ENCODE measurements around the gene GNB5. TPM values are rescaled to one million over a fixed set of nuclear protein-coding genes. Genes with fewer than 3 reads are reported as not detected.
"Not testable (repeated sequence)": the region's sequence is repeated elsewhere in the genome, so short reads cannot be mapped to it uniquely, and the experiment has no call there.

GNB5 gene
- total and polyA plus RNA-seq, 10 donors = 18.6 to 43.2 (median 30.3) TPM

DNA sequence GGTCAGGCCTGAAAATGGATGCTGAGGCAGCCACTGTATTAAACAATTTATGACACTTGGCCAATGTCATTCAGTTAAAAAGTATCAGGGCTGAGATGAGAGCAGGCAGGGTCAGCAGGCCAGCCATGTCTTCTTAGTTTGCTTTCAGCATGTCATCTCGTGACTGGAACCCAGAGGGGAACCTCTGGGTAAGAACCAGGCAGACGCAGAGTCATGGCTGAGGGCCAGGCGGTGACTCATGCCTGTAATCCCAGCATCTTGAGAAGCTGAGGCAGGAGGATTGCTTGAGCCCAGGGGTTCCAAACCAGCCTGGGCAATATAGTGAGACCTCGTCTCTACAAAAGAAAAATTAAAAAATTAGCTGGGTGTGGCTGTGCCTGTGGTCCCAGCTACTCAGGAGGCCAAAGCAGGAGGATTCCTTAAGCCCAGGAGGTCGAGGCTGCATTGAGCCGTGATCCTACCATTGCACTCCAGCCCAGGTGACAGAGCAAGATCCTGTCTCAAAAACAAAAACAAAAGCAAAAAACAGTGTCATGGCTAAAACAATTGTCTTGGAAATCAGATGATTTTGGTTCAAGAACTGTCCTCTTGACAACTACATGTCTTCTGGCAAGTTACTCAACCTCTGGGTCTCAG, 90.3 kb downstream of the GNB5 start:
- WGBS, 5 donors = 64 to 76% (median 73%) methylated on average over 6 of the region's 6 CpGs
- intact Hi-C loops (cut with DNase I; ENCODE audit: low total_unique reads) = no loop called here
- Histone ChIP-seq H3K36me3 (no peaks in the 10 kb centered on the region), H3K4me1 (peaks cover 0 to 38% (median 5%) of the 10 kb centered on the region in 6 donors), H3K4me3 (no peak overlapping the region), H3K9me3 (no peaks in the 10 kb centered on the region), H3K27ac (no peak overlapping the region), H3K27me3 (replicated peaks in 1 of 7) (no peaks in the 10 kb centered on the region)
- peak; percentile 82 for DNase-seq
- TF ChIP-seq POLR2A (IDR thresholded peaks at IDR 0.05) = no peak
- no peak for TF ChIP-seq CTCF (IDR thresholded peaks at IDR 0.05 in 8 of 11, conservative IDR thresholded peaks at IDR 0.05 in 3 of 11)
- TF ChIP-seq POLR2AphosphoS5 (IDR thresholded peaks at IDR 0.05) = peak in 1 of 3 donors; percentile 55

DNA sequence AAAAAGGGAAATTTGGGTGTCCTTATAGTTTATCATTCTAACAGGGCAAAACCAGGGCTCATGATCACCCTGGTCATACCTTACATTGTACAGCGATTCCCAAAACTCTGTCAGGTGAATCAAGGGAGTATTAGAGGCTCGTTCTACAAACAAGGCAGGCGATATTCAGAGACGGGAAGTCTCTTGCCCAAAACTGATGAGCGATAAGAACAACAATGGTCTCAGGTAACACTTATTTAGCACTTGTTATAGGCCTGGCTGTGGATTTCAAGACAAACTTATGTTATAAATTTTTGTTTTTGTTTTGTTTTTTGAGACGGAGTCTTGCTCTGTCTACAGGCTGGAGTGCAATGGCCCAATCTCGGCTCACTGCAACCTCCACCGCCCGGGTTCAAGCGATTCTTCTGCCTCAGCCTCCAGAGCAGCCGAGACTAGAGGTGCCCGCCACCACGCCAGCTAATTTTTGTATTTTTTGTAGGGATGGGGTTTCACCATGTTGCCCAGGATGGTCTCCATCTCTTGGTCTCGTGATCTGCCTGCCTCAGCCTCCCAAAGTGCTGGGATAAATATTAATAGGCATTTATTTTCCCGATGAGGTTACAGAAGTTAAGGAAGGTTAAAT, 91.4 kb downstream of the GNB5 start:
- peaks cover 0 to 37% (median 5%) of the 10 kb centered on the region in 6 donors for H3K4me1 ChIP-seq
- H3K27me3 ChIP-seq (replicated peaks in 1 of 7) = no peaks in the 10 kb centered on the region
- no peak overlapping the region for H3K4me3 ChIP-seq
- H3K9me3 ChIP-seq = no peaks in the 10 kb centered on the region
- WGBS, 5 donors = 96 to 98% (median 96%) methylated on average over 15 of the region's 15 CpGs
- intact Hi-C loops (cut with DNase I; ENCODE audit: low total_unique reads) = no loop called here
- TF ChIP-seq POLR2A (IDR thresholded peaks at IDR 0.05) (no peak), POLR2AphosphoS5 (IDR thresholded peaks at IDR 0.05) (no peak), CTCF (IDR thresholded peaks at IDR 0.05 in 8 of 11, conservative IDR thresholded peaks at IDR 0.05 in 3 of 11) (no peak)
- DNase-seq = no peak
- no peaks in the 10 kb centered on the region for H3K36me3 ChIP-seq
- no peak overlapping the region for H3K27ac ChIP-seq

DNA sequence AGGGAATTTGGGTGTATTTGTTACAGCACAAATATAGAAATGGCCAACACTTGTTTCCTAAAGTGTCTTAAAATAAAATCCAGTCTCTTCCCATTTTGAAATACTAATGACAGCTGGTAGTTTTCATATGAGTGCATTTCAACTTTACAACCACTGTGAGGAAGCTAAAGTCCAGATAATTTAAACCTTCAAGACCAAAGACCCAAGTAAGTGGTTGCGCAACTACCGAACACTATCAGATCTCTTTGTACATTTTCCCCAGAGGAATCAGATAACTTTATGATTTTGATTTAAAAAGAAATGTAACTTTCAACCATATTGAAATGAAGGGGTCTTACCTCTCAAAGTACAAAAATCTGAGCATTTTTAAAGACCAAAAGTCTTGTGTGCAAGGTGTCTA, 92.9 kb downstream of the GNB5 start:
- Histone ChIP-seq H3K9me3 (no peaks in the 10 kb centered on the region), H3K36me3 (no peaks in the 10 kb centered on the region), H3K4me3 (no peak overlapping the region), H3K27ac (no peak overlapping the region), H3K4me1 (peaks cover 0 to 36% (median 10%) of the 10 kb centered on the region in 6 donors), H3K27me3 (replicated peaks in 1 of 7) (no peaks in the 10 kb centered on the region)
- WGBS, 5 donors = 59 to 83% (median 76%) methylated on average over 2 of the region's 2 CpGs
- TF ChIP-seq CTCF (IDR thresholded peaks at IDR 0.05 in 8 of 11, conservative IDR thresholded peaks at IDR 0.05 in 3 of 11) (no peak), POLR2A (IDR thresholded peaks at IDR 0.05) (no peak), POLR2AphosphoS5 (IDR thresholded peaks at IDR 0.05) (no peak)
- intact Hi-C loops (cut with DNase I; ENCODE audit: low total_unique reads) = no loop called here
- no peak for DNase-seq

DNA sequence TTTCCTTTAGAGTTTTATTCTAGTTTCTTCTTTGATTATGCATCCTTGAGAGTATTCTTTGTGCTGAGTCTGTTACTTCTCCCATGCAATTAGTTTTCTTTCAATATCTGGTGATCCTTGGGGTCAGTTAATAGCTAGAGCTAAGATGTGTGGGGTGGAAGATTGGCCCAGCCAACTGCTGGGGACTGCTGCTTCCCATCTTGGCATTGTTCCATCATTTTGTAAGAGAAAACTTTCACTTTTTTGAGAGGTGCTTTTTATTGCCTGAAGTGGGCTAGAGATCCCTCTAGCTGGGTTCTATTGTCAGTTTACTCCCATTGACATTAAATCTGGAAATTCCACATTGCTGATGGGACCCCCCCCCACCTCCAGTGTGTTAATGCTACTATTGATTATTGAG, 94.0 kb downstream of the GNB5 start:
- no peak for DNase-seq
- Histone ChIP-seq H3K9me3 (no peaks in the 10 kb centered on the region), H3K4me3 (no peak overlapping the region), H3K27ac (no peak overlapping the region), H3K36me3 (no peaks in the 10 kb centered on the region), H3K27me3 (replicated peaks in 1 of 7) (no peaks in the 10 kb centered on the region), H3K4me1 (peaks cover 0 to 33% (median 16%) of the 10 kb centered on the region in 6 donors)
- intact Hi-C loops (cut with DNase I; ENCODE audit: low total_unique reads) = no loop called here
- TF ChIP-seq POLR2A (IDR thresholded peaks at IDR 0.05) (no peak), CTCF (IDR thresholded peaks at IDR 0.05 in 8 of 11, conservative IDR thresholded peaks at IDR 0.05 in 3 of 11) (no peak), POLR2AphosphoS5 (IDR thresholded peaks at IDR 0.05) (no peak)

DNA sequence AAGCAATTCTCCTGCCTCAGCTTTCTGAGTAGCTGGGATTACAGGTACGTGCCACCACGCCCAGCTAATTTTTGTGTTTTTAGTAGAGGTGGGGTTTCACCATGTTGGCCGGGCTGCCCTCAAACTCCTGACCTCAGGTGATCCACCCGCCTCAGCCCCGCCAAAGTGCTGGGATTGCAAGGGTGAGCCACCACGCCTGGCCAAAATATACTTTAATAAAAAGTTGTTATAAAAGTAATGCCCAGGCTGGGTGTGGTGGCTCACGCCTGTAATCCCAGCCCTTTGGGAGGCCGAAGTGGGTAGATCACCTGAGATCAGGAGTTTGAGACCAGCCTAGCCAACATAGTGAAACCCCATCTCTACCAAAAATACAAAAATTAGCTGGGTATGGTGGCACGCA, 94.7 kb downstream of the GNB5 start:
- DNase-seq = not testable (repeated sequence)
- 93 to 98% (median 96%) methylated on average over 9 of the region's 9 CpGs for whole genome bisulfite sequencing, 5 donors

More for the DNA sequence above, 94.7 kb downstream of the GNB5 start:
- H3K36me3 ChIP-seq; H3K4me3 ChIP-seq; intact Hi-C loops (cut with DNase I; ENCODE audit: low total_unique reads); H3K9me3 ChIP-seq; H3K27ac ChIP-seq; H3K27me3 ChIP-seq (replicated peaks in 1 of 7): not testable (repeated sequence)
- peaks cover 0 to 27% (median 15%) of the 10 kb centered on the region in 6 donors for H3K4me1 ChIP-seq
